Keratinocyte (primary cell): ENCODE results near the gene RCAN2.

ENCODE experiments used
- EZH2 ChIP-seq: IDR thresholded peaks from one replicate; pipeline ENCODE4 v1.6.1; 2012; ENCODE audit warnings: inconsistent platforms, mild to moderate bottlenecking, low read length, moderate library complexity
- TF ChIP-seq, protein P1 (sequence below), 3 experiments: IDR thresholded peaks in 1 of 3; conservative IDR thresholded peaks in 1 of 3; optimal IDR thresholded peaks in 1 of 3; 2 replicates in 2 of 3; 3 replicates in 1 of 3; pipeline versions ENCODE3 to v1.5.1; 2011; ENCODE audit warnings: low read length in 3 of 3, mild to moderate bottlenecking in 3 of 3, moderate library complexity in 2 of 3, control low read depth in 1 of 3, inconsistent platforms in 1 of 3; ENCODE audit not compliant: insufficient read depth in 2 of 3; ENCODE audit errors: extremely low read depth in 1 of 3

GRCh38 chr6:46378161-46378881 lies 112.9 kb downstream of the RCAN2 start:
- TF ChIP-seq, protein P1, sequence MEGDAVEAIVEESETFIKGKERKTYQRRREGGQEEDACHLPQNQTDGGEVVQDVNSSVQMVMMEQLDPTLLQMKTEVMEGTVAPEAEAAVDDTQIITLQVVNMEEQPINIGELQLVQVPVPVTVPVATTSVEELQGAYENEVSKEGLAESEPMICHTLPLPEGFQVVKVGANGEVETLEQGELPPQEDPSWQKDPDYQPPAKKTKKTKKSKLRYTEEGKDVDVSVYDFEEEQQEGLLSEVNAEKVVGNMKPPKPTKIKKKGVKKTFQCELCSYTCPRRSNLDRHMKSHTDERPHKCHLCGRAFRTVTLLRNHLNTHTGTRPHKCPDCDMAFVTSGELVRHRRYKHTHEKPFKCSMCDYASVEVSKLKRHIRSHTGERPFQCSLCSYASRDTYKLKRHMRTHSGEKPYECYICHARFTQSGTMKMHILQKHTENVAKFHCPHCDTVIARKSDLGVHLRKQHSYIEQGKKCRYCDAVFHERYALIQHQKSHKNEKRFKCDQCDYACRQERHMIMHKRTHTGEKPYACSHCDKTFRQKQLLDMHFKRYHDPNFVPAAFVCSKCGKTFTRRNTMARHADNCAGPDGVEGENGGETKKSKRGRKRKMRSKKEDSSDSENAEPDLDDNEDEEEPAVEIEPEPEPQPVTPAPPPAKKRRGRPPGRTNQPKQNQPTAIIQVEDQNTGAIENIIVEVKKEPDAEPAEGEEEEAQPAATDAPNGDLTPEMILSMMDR (optimal IDR thresholded peaks at IDR 0.05 in 1 of 3, IDR thresholded peaks at IDR 0.05 in 1 of 3, conservative IDR thresholded peaks at IDR 0.05 in 1 of 3; ENCODE audit: extremely low read depth in 1 of 3, insufficient read depth in 2 of 3, low read length in 3 of 3): no peak
- no peak for TF ChIP-seq EZH2
